Fibroblast of lung (primary cell): ENCODE measurements around the gene COPZ2.

Source experiments
- CTCF ChIP-seq, 2 donors: IDR thresholded peaks in 1 of 2; conservative IDR thresholded peaks in 1 of 2; 1 replicate in 1 of 2; 2 replicates in 1 of 2; pipeline ENCODE4 v1.5.1; 2011 to 2012; ENCODE audit warnings: low read length in 2 of 2, control low read depth in 1 of 2, inconsistent platforms in 1 of 2, low read depth in 1 of 2, mild to moderate bottlenecking in 1 of 2
- EZH2 ChIP-seq: IDR thresholded peaks from 2 replicates; pipeline ENCODE4 v1.5.1; 2012; ENCODE audit warnings: low read length, control low read depth, mild to moderate bottlenecking; ENCODE audit errors: missing control alignments

GRCh38 chr17:47993964-47994363 lies 43.6 kb downstream of the COPZ2 start:
- no peak for TF ChIP-seq CTCF (conservative IDR thresholded peaks at IDR 0.05 in 1 of 2, IDR thresholded peaks at IDR 0.05 in 1 of 2; ENCODE audit: low read depth in 1 of 2, low read length in 2 of 2)
- no peak for TF ChIP-seq EZH2
